SK-N-DZ (cell line): Measurements from ENCODE around the gene OLIG1. TPM values are rescaled to one million over a fixed set of nuclear protein-coding genes. Genes with fewer than 3 reads are reported as not detected.

ENCODE experiments used
- DNase-seq: peaks from one replicate; pipeline ENCODE4 v3.0.0-alpha.2; 2015; ENCODE audit warnings: low spot score
- polyA plus RNA-seq, 2 experiments: library from polyadenylated mRNA; depleted of rRNA; stranded (reverse); fragments of >200 nt; gene quantifications; 2 replicates each; pipeline ENCODE4 v1.2.3, GENCODE V29; 2014

OLIG1 gene, protein sequence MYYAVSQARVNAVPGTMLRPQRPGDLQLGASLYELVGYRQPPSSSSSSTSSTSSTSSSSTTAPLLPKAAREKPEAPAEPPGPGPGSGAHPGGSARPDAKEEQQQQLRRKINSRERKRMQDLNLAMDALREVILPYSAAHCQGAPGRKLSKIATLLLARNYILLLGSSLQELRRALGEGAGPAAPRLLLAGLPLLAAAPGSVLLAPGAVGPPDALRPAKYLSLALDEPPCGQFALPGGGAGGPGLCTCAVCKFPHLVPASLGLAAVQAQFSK
- not detected in 2 replicates for polyA plus RNA-seq (2014; cell fraction: cytosol; rRNA removed)
- polyA plus RNA-seq (2014; cell fraction: nucleus; rRNA removed) = not detected in 2 replicates

GRCh38 chr21:33069994-33070743, at the start of gene OLIG1:
OLIG1 (plus strand) TSS chr21:33070141; CDS start chr21:33070247, 106 bp downstream.
- no peak for DNase-seq

- DNase-seq = no peak
Measured at GRCh38 chr21:33020558-33021100, 49.3 kb upstream of the OLIG1 start.

DNA sequence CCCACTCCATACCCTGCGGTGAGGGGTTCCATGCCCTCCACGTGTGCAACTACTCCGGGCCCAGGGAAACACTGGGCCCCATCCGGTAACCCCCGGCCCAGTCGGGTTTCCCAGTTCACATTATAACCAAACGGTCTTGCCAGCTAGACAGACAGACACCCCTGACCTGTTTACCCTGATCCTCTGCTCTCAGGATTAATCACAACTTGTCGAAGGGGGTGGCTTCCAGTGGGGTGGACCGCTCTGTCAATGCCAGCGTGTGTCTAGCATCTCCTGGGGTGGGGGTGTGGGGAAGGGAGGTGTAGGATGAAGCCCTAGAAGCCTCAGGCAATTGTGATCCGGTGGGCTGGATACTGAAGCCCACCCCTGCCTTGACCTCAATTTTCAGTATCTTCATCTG, 48.8 kb upstream of the OLIG1 start:
- no peak for DNase-seq

DNA sequence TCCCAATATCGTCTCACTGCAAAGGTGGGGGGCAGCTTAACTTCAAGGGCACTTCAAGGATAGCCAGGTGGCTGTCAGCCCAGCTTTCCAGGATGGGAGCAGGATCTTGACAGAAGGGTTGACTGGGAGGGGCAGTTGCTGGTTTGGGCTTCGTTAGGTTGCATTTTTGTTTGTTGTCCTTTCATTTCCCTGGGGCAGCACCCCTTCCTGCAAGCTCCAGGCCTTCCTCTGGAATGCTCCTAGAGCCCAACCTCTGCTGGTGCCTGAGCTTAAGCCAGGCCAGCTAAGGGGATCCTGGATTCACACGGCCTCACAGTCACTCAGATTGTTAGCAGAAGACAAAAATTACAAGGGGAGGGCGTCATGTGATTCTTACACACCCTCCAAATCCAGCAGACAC, 48.3 kb upstream of the OLIG1 start:
- no peak for DNase-seq

GRCh38 chr21:33022489-33022827, 47.5 kb upstream of the OLIG1 start:
- DNase-seq = no peak

DNA sequence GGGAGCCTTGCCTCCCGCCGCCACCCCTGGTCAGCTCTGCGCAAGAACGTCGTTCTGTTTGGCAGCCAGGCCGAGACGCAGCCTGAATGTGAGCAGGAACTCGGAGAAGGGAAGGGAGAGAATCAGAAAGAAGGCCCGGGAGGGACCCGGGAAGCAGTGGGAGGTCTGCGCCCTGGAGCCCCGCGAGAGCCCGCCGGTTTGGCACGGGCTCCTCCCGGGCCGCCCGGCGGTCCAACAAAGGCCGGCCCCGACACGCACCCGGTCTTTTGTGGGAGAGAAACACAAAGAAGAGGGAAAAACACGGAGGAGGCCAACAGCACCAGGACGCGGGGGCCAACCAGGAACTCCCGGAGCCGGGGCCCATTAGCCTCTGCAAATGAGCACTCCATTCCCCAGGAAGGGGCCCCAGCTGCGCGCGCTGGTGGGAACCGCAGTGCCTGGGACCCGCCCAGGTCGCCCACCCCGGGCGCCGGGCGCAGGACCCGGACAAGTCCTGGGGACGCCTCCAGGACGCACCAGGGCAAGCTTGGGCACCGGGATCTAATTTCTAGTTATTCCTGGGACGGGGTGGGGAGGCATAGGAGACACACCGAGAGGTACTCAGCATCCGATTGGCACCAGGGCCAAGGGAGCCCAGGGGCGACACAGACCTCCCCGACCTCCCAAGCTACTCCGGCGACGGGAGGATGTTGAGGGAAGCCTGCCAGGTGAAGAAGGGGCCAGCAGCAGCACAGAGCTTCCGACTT, 46.9 kb upstream of the OLIG1 start:
- no peak for DNase-seq

DNA sequence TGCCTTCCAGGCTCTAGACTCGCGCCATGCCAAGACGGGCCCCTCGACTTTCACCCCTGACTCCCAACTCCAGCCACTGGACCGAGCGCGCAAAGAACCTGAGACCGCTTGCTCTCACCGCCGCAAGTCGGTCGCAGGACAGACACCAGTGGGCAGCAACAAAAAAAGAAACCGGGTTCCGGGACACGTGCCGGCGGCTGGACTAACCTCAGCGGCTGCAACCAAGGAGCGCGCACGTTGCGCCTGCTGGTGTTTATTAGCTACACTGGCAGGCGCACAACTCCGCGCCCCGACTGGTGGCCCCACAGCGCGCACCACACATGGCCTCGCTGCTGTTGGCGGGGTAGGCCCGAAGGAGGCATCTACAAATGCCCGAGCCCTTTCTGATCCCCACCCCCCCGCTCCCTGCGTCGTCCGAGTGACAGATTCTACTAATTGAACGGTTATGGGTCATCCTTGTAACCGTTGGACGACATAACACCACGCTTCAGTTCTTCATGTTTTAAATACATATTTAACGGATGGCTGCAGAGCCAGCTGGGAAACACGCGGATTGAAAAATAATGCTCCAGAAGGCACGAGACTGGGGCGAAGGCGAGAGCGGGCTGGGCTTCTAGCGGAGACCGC, 46.3 kb upstream of the OLIG1 start:
- no peak for DNase-seq

DNA sequence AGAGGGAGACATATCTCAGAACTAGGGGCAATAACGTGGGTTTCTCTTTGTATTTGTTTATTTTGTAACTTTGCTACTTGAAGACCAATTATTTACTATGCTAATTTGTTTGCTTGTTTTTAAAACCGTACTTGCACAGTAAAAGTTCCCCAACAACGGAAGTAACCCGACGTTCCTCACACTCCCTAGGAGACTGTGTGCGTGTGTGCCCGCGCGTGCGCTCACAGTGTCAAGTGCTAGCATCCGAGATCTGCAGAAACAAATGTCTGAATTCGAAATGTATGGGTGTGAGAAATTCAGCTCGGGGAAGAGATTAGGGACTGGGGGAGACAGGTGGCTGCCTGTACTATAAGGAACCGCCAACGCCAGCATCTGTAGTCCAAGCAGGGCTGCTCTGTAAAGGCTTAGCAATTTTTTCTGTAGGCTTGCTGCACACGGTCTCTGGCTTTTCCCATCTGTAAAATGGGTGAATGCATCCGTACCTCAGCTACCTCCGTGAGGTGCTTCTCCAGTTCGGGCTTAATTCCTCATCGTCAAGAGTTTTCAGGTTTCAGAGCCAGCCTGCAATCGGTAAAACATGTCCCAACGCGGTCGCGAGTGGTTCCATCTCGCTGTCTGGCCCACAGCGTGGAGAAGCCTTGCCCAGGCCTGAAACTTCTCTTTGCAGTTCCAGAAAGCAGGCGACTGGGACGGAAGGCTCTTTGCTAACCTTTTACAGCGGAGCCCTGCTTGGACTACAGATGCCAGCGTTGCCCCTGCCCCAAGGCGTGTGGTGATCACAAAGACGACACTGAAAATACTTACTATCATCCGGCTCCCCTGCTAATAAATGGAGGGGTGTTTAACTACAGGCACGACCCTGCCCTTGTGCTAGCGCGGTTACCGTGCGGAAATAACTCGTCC, 45.5 kb upstream of the OLIG1 start:
- DNase-seq = no peak

GRCh38 chr21:33025106-33025488, 44.8 kb upstream of the OLIG1 start:
- no peak for DNase-seq

DNA sequence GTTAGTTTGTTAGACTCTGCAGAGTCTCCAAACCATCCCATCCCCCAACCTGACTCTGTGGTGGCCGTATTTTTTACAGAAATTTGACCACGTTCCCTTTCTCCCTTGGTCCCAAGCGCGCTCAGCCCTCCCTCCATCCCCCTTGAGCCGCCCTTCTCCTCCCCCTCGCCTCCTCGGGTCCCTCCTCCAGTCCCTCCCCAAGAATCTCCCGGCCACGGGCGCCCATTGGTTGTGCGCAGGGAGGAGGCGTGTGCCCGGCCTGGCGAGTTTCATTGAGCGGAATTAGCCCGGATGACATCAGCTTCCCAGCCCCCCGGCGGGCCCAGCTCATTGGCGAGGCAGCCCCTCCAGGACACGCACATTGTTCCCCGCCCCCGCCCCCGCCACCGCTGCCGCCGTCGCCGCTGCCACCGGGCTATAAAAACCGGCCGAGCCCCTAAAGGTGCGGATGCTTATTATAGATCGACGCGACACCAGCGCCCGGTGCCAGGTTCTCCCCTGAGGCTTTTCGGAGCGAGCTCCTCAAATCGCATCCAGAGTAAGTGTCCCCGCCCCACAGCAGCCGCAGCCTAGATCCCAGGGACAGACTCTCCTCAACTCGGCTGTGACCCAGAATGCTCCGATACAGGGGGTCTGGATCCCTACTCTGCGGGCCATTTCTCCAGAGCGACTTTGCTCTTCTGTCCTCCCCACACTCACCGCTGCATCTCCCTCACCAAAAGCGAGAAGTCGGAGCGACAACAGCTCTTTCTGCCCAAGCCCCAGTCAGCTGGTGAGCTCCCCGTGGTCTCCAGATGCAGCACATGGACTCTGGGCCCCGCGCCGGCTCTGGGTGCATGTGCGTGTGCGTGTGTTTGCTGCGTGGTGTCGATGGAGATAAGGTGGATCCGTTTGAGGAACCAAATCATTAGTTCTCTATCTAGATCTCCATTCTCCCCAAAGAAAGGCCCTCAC, 44.2 kb upstream of the OLIG1 start, which contains the start of gene OLIG2:
Gene OLIG2 (plus strand): TSS at position 447 of the 954 bp plus-strand sequence. CDS start 928 bp downstream, outside the sequence.
- peak; percentile 37 for DNase-seq

- no peak for DNase-seq
Measured at GRCh38 chr21:33026443-33026858, 43.5 kb upstream of the OLIG1 start.

- DNase-seq = no peak
Measured at GRCh38 chr21:33026878-33027400, 43.0 kb upstream of the OLIG1 start.

- no peak for DNase-seq
Measured at GRCh38 chr21:33027401-33028286, 42.3 kb upstream of the OLIG1 start.

- no peak for DNase-seq
Measured at GRCh38 chr21:33028287-33028670, 41.7 kb upstream of the OLIG1 start.

- DNase-seq = no peak
Measured at GRCh38 chr21:33028773-33029384, 41.1 kb upstream of the OLIG1 start.

GRCh38 chr21:33029385-33029921, 40.5 kb upstream of the OLIG1 start:
- DNase-seq = no peak

DNA sequence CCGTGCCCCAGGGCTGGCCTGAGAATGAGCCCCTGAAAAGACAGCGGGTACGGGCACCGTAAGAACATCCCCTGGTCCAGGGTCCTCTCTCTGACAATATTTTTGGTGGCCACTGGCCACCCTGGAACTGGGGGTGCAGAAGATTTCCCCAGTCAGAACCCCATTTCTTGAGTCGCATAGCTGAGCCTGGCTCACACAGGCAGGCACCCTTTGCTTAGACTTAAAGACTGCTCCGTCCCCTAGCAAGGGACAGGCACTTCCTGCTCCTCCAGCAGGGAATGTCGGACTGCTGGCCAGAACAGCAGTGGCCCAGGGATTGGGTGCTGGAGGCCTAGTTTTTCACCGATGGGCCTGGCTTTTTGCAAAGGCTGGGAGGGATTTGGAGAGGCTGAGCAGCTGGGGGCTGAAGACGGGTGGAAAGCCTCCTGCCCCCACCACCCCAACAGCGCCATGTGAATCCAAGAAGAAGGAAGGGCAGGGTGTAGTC, 39.9 kb upstream of the OLIG1 start:
- no peak for DNase-seq
